Tibial nerve (tissue), 4 donors: ENCODE measurements around the gene DLST.

Source experiments
- CTCF ChIP-seq, 5 experiments: fragments of 200-600 bp in 3 of 5; fragments of 450-650 bp in 2 of 5; sonication (generic) in 3 of 5; IDR thresholded peaks; one replicate each; pipeline ENCODE4 v1.5.1; 2016 to 2019; ENCODE audit warnings: antibody characterized with exemption in 5 of 5, mild to moderate bottlenecking in 3 of 5, moderate library complexity in 2 of 5
- EP300 ChIP-seq, 2 donors: sonication (generic); formaldehyde crosslinking; IDR thresholded peaks; one replicate each; pipeline ENCODE4 v1.6.1; 2017; ENCODE audit warnings: antibody characterized with exemption in 2 of 2, mild to moderate bottlenecking in 1 of 2
- POLR2A ChIP-seq, 2 donors: fragments of 450-650 bp; IDR thresholded peaks; one replicate each; pipeline ENCODE4 v1.6.1; 2017; ENCODE audit warnings: antibody characterized with exemption in 2 of 2, mild to moderate bottlenecking in 2 of 2, moderate library complexity in 2 of 2

DNA sequence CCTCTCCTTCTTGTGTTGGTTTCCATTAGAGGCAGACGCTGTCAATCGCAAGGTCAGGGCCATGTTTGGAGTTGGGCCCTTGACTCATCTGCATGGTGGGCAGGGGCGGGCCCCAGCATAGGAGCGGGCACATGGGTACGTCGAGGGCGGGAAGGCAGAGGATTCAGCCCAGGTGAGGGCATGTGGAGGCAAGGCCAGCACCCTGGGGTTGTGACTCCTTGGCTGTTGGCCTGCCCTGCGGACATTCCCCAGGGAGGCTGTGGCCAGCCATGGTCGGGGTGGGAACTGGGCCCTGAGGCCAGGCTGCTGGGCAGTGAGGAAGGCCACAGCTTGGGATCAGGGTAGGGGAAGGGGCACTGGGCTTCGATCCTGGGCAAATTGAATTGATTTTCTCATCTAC, 31.1 kb downstream of the DLST start:
- TF ChIP-seq POLR2A (IDR thresholded peaks at IDR 0.05) (no peak), CTCF (IDR thresholded peaks at IDR 0.05) (no peak), EP300 (IDR thresholded peaks at IDR 0.05) (no peak)
